Fibroblast of lung (primary cell): Measurements from ENCODE around the gene RRAD.
"Not testable (repeated sequence)": the region's sequence is repeated elsewhere in the genome, so short reads cannot be mapped to it uniquely, and the experiment has no call there.

Experiments
- EZH2 ChIP-seq: IDR thresholded peaks from 2 replicates; pipeline ENCODE4 v1.5.1; 2012; ENCODE audit warnings: low read length, control low read depth, mild to moderate bottlenecking; ENCODE audit errors: missing control alignments
- TF ChIP-seq, protein P1 (sequence below), 2 donors: IDR thresholded peaks in 1 of 2; conservative IDR thresholded peaks in 1 of 2; 1 replicate in 1 of 2; 2 replicates in 1 of 2; pipeline ENCODE4 v1.5.1; 2011 to 2012; ENCODE audit warnings: low read length in 2 of 2, control low read depth in 1 of 2, inconsistent platforms in 1 of 2, low read depth in 1 of 2, mild to moderate bottlenecking in 1 of 2

DNA sequence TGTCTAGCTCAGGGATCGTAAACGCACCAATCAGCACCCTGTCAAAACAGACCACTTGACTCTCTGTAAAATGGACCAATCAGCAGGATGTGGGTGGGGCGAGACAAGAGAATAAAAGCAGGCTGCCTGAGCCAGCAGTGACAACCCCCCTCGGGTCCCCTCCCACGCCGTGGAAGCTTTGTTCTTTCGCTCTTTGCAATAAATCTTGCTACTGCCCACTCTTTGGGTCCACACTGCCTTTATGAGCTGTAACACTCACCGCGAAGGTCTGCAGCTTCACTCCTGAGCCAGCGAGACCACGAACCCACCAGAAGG lies 49.6 kb upstream of the RRAD start:
- TF ChIP-seq EZH2: not testable (repeated sequence)
- TF ChIP-seq, protein P1, sequence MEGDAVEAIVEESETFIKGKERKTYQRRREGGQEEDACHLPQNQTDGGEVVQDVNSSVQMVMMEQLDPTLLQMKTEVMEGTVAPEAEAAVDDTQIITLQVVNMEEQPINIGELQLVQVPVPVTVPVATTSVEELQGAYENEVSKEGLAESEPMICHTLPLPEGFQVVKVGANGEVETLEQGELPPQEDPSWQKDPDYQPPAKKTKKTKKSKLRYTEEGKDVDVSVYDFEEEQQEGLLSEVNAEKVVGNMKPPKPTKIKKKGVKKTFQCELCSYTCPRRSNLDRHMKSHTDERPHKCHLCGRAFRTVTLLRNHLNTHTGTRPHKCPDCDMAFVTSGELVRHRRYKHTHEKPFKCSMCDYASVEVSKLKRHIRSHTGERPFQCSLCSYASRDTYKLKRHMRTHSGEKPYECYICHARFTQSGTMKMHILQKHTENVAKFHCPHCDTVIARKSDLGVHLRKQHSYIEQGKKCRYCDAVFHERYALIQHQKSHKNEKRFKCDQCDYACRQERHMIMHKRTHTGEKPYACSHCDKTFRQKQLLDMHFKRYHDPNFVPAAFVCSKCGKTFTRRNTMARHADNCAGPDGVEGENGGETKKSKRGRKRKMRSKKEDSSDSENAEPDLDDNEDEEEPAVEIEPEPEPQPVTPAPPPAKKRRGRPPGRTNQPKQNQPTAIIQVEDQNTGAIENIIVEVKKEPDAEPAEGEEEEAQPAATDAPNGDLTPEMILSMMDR (conservative IDR thresholded peaks at IDR 0.05 in 1 of 2, IDR thresholded peaks at IDR 0.05 in 1 of 2; ENCODE audit: low read depth in 1 of 2, low read length in 2 of 2): not testable (repeated sequence)
